ENCODE measurements around the gene JPH3.

DNA sequence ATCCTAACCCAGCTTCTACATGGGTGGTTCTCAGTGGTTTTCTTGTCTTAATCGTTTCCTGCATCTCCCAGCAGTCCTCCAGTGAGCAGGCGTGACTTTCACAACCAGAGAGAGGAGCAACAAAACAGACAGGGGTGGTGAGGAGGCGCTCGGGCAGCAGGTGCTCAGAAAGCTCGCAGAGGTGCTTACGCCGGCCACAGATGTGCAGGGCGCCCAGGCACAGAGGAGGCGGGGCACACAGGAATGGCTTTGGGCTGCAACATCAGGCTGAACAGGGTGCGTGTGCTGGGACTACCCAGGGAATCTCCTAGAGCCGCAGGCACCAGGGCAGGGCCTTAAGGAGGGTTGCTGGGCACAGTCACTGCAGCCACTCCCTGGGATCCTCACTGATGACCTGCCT lies 130.9 kb downstream of the JPH3 start:
- TF ChIP-seq YY1 (IDR thresholded peaks at IDR 0.05; ENCODE audit: insufficient read depth, insufficient read length) (no peak), ZNF274 (IDR thresholded peaks at IDR 0.05; ENCODE audit: low read depth, low read length) (no peak), SUZ12 (IDR thresholded peaks at IDR 0.05; ENCODE audit: extremely low read depth, insufficient read depth, insufficient read length) (no peak)
